Spleen (tissue), 11 donors: ENCODE data around the gene MOB3B. TPM values are rescaled to one million over a fixed set of nuclear protein-coding genes. Genes with fewer than 3 reads are reported as not detected.

Experiments used
- DNase-seq: peaks from one replicate; pipeline ENCODE4 v3.0.0-alpha.2; 2020
- H3K27ac ChIP-seq, 8 donors: fragments of 200-600 bp; sonication (generic) in 7 of 8; 1 replicate in 4 of 8; 2 replicates in 4 of 8; pipeline versions ENCODE4 v1.5.0 to v1.8.0; 2016 to 2021; ENCODE audit warnings: inconsistent platforms in 4 of 8, mild to moderate bottlenecking in 4 of 8, moderate library complexity in 1 of 8
- H3K27me3 ChIP-seq, 7 donors: fragments of 200-600 bp; sonication (generic) in 6 of 7; replicated peaks in 1 of 7; 1 replicate in 4 of 7; 2 replicates in 3 of 7; pipeline versions ENCODE4 v1.5.0 to v1.8.0; 2016 to 2021; ENCODE audit warnings: inconsistent platforms in 3 of 7, mild to moderate bottlenecking in 1 of 7
- H3K36me3 ChIP-seq, 6 donors: fragments of 200-600 bp; sonication (generic) in 5 of 6; 1 replicate in 4 of 6; 2 replicates in 2 of 6; pipeline versions ENCODE4 v1.5.0 to v1.8.0; 2016 to 2021; ENCODE audit warnings: inconsistent platforms in 2 of 6
- H3K4me1 ChIP-seq, 6 donors: fragments of 200-600 bp; sonication (generic) in 5 of 6; 1 replicate in 3 of 6; 2 replicates in 3 of 6; pipeline versions ENCODE4 v1.5.0 to v1.8.0; 2016 to 2021; ENCODE audit warnings: inconsistent platforms in 3 of 6
- H3K4me3 ChIP-seq, 8 donors: fragments of 200-600 bp; sonication (generic) in 7 of 8; 1 replicate in 4 of 8; 2 replicates in 4 of 8; pipeline versions ENCODE4 v1.5.0 to v1.8.0; 2016 to 2021; ENCODE audit warnings: inconsistent platforms in 4 of 8, mild to moderate bottlenecking in 4 of 8, moderate library complexity in 2 of 8
- H3K9me3 ChIP-seq, 8 donors: fragments of 200-600 bp; sonication (generic) in 7 of 8; 1 replicate in 4 of 8; 2 replicates in 4 of 8; pipeline versions ENCODE4 v1.5.0 to v1.8.0; 2016 to 2021; ENCODE audit warnings: inconsistent platforms in 4 of 8
- POLR2A ChIP-seq, 3 donors: fragments of 450-650 bp; IDR thresholded peaks; one replicate each; pipeline ENCODE4 v1.5.1; 2017; ENCODE audit warnings: antibody characterized with exemption in 3 of 3, mild to moderate bottlenecking in 1 of 3
- POLR2AphosphoS5 ChIP-seq, 3 donors: sonication (generic); formaldehyde crosslinking; IDR thresholded peaks; one replicate each; pipeline ENCODE4 v1.5.1; 2017; ENCODE audit warnings: antibody characterized with exemption in 3 of 3
- WGBS, 5 donors: extraction: QIAGEN DNeasy Blood & Tissue Kit in 3 of 5; methylation state at CpG; one replicate each; pipeline versions ENCODE4 v1.1.5 to v1.1.7; 2013 to 2018; 5-methylcytosine and 5-hydroxymethylcytosine counted together
- intact Hi-C: fragments of 100-400 bp; cut with DNase I; formaldehyde crosslinking; loops from one replicate; pipeline ENCODE4 v1.15.0; 2023; ENCODE audit warnings: low total_unique reads
- polyA plus RNA-seq, 3 donors: library from polyadenylated mRNA; stranded (reverse); fragments of 200-250 nt; gene quantifications; one replicate each; pipeline ENCODE4 v1.2.1, GENCODE V29; 2013
- total RNA-seq, 7 donors: library from RNA; depleted of rRNA in 3 of 7; stranded (reverse); fragments of >200 nt in 3 of 7; fragmentation: NEBNext Ultra II Directional in 4 of 7; extraction: Animal tissue kit (Norgen Biotek cat#: 25700) in 4 of 7; gene quantifications; one replicate each; pipeline versions ENCODE4 v1.1.0 to v1.2.1, GENCODE V29; 2016 to 2021
- TF ChIP-seq, protein P1 (sequence below), 11 experiments: fragments of 200-600 bp in 7 of 11; fragments of 450-650 bp in 4 of 11; sonication (generic) in 4 of 11; IDR thresholded peaks in 8 of 11; conservative IDR thresholded peaks in 3 of 11; 1 replicate in 7 of 11; 2 replicates in 4 of 11; pipeline versions ENCODE4 v1.4.0 to v1.8.0; 2016 to 2021; ENCODE audit warnings: antibody characterized with exemption in 11 of 11, inconsistent platforms in 4 of 11, mild to moderate bottlenecking in 1 of 11
- donor health status: healthy with polysubstance abuse.
- donor health status: DM: no; HTN: no; CAD: no; lungs with moderate emphysema.
- donor health status: DM: no; HTN: no; CAD: no.
- donor health status: Bipolar disorder and iron deficiency.
- donor health status: healthy.
- donor health status: DM: no; HTN: no; CAD: no.
- donor health status: DM: yes; HTN: yes; CAD: no.

MOB3B gene
- total and polyA plus RNA-seq, 10 donors = 9.4 to 27.7 (median 19.9) TPM

DNA sequence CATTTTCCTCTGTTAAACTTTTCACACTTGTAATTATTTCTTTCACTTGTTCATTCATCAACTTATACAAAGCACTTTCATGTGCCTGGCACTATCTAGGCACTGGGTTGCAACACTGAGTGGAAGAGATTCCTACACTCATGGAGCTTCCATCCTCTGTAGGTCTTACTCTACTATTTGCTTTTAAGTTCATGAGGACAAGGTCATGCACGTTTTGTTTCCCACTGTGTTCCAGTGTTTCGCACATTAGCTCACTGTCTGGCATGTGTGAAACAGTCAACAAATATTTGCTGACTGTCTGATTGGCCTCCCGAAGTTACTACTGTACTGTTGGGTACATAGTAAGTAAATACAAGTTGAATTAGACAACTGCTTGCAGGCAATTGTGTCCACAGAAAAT lies 93.4 kb downstream of the MOB3B start:
- no peak overlapping the region for H3K27ac ChIP-seq
- peaks cover 15 to 73% (median 37%) of the 10 kb centered on the region in 6 donors for H3K4me1 ChIP-seq
- intact Hi-C loops = no loop called here
- H3K36me3 ChIP-seq = no peaks in the 10 kb centered on the region
- no peak overlapping the region for H3K4me3 ChIP-seq
- TF ChIP-seq POLR2AphosphoS5 (IDR thresholded peaks at IDR 0.05) = no peak
- TF ChIP-seq POLR2A (IDR thresholded peaks at IDR 0.05) = no peak
- TF ChIP-seq, protein P1, sequence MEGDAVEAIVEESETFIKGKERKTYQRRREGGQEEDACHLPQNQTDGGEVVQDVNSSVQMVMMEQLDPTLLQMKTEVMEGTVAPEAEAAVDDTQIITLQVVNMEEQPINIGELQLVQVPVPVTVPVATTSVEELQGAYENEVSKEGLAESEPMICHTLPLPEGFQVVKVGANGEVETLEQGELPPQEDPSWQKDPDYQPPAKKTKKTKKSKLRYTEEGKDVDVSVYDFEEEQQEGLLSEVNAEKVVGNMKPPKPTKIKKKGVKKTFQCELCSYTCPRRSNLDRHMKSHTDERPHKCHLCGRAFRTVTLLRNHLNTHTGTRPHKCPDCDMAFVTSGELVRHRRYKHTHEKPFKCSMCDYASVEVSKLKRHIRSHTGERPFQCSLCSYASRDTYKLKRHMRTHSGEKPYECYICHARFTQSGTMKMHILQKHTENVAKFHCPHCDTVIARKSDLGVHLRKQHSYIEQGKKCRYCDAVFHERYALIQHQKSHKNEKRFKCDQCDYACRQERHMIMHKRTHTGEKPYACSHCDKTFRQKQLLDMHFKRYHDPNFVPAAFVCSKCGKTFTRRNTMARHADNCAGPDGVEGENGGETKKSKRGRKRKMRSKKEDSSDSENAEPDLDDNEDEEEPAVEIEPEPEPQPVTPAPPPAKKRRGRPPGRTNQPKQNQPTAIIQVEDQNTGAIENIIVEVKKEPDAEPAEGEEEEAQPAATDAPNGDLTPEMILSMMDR (IDR thresholded peaks at IDR 0.05 in 8 of 11, conservative IDR thresholded peaks at IDR 0.05 in 3 of 11) = no peak
- WGBS, 5 donors = 71 to 88% (median 78%) methylated on average over 3 of the region's 3 CpGs
- no peaks in the 10 kb centered on the region for H3K9me3 ChIP-seq
- no peaks in the 10 kb centered on the region for H3K27me3 ChIP-seq
- DNase-seq = no peak

DNA sequence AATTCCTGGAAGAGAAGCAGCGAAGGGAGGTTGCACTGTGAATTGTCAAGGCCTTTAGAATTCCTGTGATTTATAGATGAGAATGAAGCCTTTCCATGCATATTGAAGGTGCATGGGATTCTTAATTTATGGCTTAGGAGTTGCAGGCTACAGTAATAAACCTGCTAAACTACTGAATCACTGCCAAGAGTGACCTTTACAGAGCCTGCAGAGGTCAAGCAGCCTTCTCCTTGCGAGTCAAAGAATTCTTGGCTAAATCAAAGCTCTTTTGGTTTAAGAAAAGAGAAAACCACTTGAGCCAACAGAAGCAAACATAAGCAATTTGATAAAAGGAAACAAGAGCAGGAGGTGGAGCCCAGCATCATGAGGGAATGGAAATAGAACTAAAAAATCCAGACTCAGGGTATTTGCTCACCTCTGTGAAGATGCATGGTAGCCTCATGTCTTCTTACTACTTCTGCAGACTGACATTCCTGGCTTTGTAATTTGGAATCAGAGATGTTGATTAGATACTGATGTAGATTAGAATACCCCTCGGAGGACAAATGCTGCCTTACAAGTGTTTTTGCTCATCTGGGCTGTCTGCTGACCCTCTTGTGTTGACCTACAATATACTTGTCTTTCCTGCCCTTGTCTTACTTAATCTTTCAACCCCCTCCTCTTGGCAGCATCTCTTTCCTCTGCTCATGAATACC lies 95.8 kb downstream of the MOB3B start:
- DNase-seq = no peak
- Histone ChIP-seq H3K4me1 (peaks cover 15 to 65% (median 41%) of the 10 kb centered on the region in 6 donors), H3K36me3 (no peaks in the 10 kb centered on the region), H3K27ac (peak overlapping the region in 4 of 8 donors; percentile 2 to 22 (median 10)), H3K9me3 (no peaks in the 10 kb centered on the region), H3K27me3 (no peaks in the 10 kb centered on the region), H3K4me3 (no peak overlapping the region)
- 67 to 86% (median 69%) methylated on average over 3 of the region's 3 CpGs for WGBS, 5 donors
- TF ChIP-seq, protein P1 (IDR thresholded peaks at IDR 0.05 in 8 of 11, conservative IDR thresholded peaks at IDR 0.05 in 3 of 11) = no peak
- TF ChIP-seq POLR2A (IDR thresholded peaks at IDR 0.05) (no peak), POLR2AphosphoS5 (IDR thresholded peaks at IDR 0.05) (no peak)
- intact Hi-C loops = no loop called here

DNA sequence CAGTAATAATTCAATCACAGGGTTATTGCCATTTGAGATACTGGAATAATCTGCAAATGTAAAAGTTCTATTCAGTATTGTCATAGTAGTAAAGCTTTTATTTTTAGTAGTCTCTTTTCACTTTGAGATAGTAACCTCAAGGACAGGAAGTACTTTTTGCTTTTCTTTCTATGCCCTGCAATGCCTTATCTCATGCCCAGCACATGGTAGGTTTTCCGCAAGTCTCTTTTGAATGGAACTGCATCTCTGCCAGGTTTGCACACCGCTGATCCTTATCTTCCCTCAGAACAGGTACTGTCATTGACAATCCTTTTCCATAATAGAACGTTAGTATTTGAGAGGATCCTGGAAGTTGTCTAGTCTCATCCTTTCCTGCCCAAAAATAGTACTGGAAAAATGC lies 97.3 kb downstream of the MOB3B start:
- 26 to 35% (median 27%) methylated on average over 3 of the region's 3 CpGs for WGBS, 5 donors
- TF ChIP-seq POLR2A (IDR thresholded peaks at IDR 0.05) (no peak), POLR2AphosphoS5 (IDR thresholded peaks at IDR 0.05) (peak in 1 of 3 donors; percentile 37)
- Histone ChIP-seq H3K9me3 (no peaks in the 10 kb centered on the region), H3K4me1 (peaks cover 15 to 50% (median 29%) of the 10 kb centered on the region in 6 donors), H3K36me3 (no peaks in the 10 kb centered on the region), H3K27ac (peak overlapping the region in 7 of 8 donors; percentile 36 to 67 (median 61)), H3K4me3 (no peak overlapping the region), H3K27me3 (no peaks in the 10 kb centered on the region)
- no peak for DNase-seq
- intact Hi-C loops = no loop called here

DNA sequence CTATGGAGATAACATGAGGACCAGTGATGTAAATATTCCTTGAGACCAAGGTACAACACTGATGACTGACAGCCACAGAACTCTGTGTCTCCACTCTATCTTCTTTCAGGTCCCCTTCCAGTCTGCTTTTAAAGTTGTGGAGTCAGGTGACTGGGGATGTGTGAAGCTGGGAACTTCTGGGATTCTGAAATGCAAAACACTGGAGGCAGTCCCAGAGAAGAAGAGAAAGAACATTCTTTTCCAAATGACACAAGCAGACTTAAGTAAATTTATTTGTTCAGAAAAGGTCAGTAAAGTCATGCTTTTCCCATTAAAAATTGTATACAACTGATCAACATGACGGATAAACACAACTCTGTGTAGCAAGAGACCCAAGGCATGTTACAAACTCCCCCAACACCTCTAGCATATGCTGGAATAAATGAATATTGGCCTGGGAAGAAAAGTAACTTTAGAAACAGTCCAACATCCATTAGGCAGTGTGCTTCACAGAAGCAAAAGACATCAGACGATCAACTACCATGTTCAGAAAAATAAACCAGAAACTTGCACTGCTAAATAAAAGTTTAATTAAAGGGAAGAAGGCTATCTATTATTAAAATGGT lies 98.0 kb downstream of the MOB3B start:
- Histone ChIP-seq H3K9me3 (no peaks in the 10 kb centered on the region), H3K27ac (peak overlapping the region in 7 of 8 donors; percentile 36 to 67 (median 61)), H3K27me3 (no peaks in the 10 kb centered on the region), H3K36me3 (no peaks in the 10 kb centered on the region), H3K4me3 (no peak overlapping the region), H3K4me1 (peaks cover 15 to 50% (median 28%) of the 10 kb centered on the region in 6 donors)
- intact Hi-C loops = no loop called here
- DNase-seq = no peak
- TF ChIP-seq POLR2A (IDR thresholded peaks at IDR 0.05) = no peak
- TF ChIP-seq POLR2AphosphoS5 (IDR thresholded peaks at IDR 0.05) = no peak
- TF ChIP-seq, protein P1 (IDR thresholded peaks at IDR 0.05 in 8 of 11, conservative IDR thresholded peaks at IDR 0.05 in 3 of 11) = no peak
- WGBS, 5 donors = 54 to 77% (median 60%) methylated on average over 2 of the region's 2 CpGs
